ENCODE results near the gene TENT5C. TPM values are rescaled to one million over a fixed set of nuclear protein-coding genes. Genes with fewer than 3 reads are reported as not detected.

The TENT5C gene
- total and polyA plus RNA-seq, 10 of the 15 experiments (the other 5 are each of a cell fraction or from before 2014, with no cell fraction given) = 0.19 to 2.4 (median 0.78) TPM

DNA sequence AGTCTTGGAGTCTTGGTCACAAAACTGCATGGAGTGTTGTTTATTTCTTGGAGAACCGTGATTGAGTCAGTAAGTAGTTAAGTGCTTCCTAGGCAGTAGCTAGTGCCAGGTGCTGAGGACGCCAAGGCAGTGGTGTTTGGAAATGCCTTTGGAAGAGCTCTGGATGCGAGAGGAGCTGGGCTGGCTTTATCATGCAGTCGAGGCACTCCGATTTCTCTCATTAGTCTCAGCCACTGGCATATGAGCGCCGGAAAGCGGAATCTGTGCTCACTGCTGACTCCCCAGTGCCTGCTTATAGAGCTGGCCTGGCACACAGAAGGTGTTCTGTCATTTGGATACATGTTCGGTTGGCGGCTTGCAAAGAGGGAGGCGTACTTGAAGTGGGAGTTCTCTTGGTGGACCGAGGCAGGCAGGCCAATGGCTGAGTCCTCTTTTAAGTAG is 3.6 kb downstream of the TENT5C start:
- H3K27ac ChIP-seq (ENCODE audit: control insufficient read depth, insufficient read depth) = no peak overlapping the region
- H3K79me2 ChIP-seq (ENCODE audit: control insufficient read depth, insufficient read depth, low read length) = no peaks in the 10 kb centered on the region
- SMC1A ChIA-PET (ENCODE audit: uncharacterized antibody, unreplicated experiment) = interaction anchor here (0.9 to 1.5 kb wide), 2 partner anchors 10 to 75 kb away, joined by 4 read pairs; no protein-coding TSS in a partner anchor
- no peak overlapping the region for H2AFZ ChIP-seq (ENCODE audit: control insufficient read depth, low read depth, low read length)
- RAD21 ChIA-PET (ENCODE audit: unreplicated experiment) = no interaction called here
- H3K4me2 ChIP-seq (ENCODE audit: control insufficient read depth, insufficient read depth) = no peak overlapping the region
- ATAC-seq (no peak), DNase-seq (ENCODE audit: low read depth, low spot score) (no peak), FAIRE-seq (no peak)
- no peaks in the 10 kb centered on the region for H3K36me3 ChIP-seq (ENCODE audit: control insufficient read depth in 2 of 2, insufficient read depth in 2 of 2, low read length in 1 of 2)
- TF ChIP-seq RB1 (IDR thresholded peaks at IDR 0.05; ENCODE audit: borderline replicate concordance) (no peak), SUZ12 (IDR thresholded peaks at IDR 0.05; ENCODE audit: unreplicated experiment) (no peak), ZNF592 (IDR thresholded peaks at IDR 0.05) (no peak), JUND (IDR thresholded peaks at IDR 0.05; ENCODE audit: low read depth, low read length) (no peak), NFYB (IDR thresholded peaks at IDR 0.05; ENCODE audit: insufficient read depth, low read depth, low read length) (no peak), SMAD1 (IDR thresholded peaks at IDR 0.05; ENCODE audit: low read depth, partially characterized antibody) (no peak), LARP7 (IDR thresholded peaks at IDR 0.05) (no peak), TARDBP (IDR thresholded peaks at IDR 0.05; ENCODE audit: borderline replicate concordance) (no peak), TCF3 (IDR thresholded peaks at IDR 0.05; ENCODE audit: borderline replicate concordance, insufficient read depth, low read depth, low read length) (no peak), SMARCA5 (IDR thresholded peaks at IDR 0.05) (no peak), WRNIP1 (IDR thresholded peaks at IDR 0.05; ENCODE audit: borderline replicate concordance, low read depth, low read length) (no peak), RFX5 (IDR thresholded peaks at IDR 0.05; ENCODE audit: low read depth, low read length) (no peak), HDGF (IDR thresholded peaks at IDR 0.05) (no peak), MYC (IDR thresholded peaks at IDR 0.05; ENCODE audit: insufficient read depth, insufficient read length, insufficient replicate concordance, low read length, severe bottlenecking) (no peak)
- in situ Hi-C loops (cut with MboI) (no loop called here), intact Hi-C loops (cut with micrococcal nuclease; ENCODE audit: unreplicated experiment) (no loop called here)
- CTCF ChIA-PET = no interaction called here
- H3K9me3 ChIP-seq (replicated peaks; ENCODE audit: control insufficient read depth, insufficient read depth, low read length) = no peaks in the 10 kb centered on the region
- peaks cover 4 to 6% of the 10 kb centered on the region in 2 experiments; a peak in 2 of 4 replicates for H3K27me3 ChIP-seq (replicated peaks in 1 of 2; ENCODE audit: control insufficient read depth in 2 of 2, insufficient read depth in 2 of 2, low read length in 1 of 2)
- WGBS (ENCODE audit: insufficient coverage, insufficient replicate concordance, low lambda C conversion rate, missing lambda C conversion rate) = 71% methylated on average over 12 of the region's 12 CpGs
- no peak overlapping the region for H3K4me3 ChIP-seq
- POLR2A ChIA-PET = no interaction called here
- H3K9ac ChIP-seq (ENCODE audit: control insufficient read depth, insufficient read depth, low read length) = no peak overlapping the region
- H4K20me1 ChIP-seq (ENCODE audit: control insufficient read depth, insufficient read depth) = no peaks in the 10 kb centered on the region
- no TSS peak for BruUV-seq (replicated peaks)
- peaks cover 11% of the 10 kb centered on the region for H3K4me1 ChIP-seq (ENCODE audit: control insufficient read depth, insufficient read depth, low read length)

Measured in GM12878 (cell line).